K562 (cell line): ENCODE results near the gene ERGIC1. TPM values are rescaled to one million over a fixed set of nuclear protein-coding genes. Genes with fewer than 3 reads are reported as not detected.

ENCODE experiments used
- ATAC-seq: fragments of 200-7000 bp; cut with Tn5 transposase; 3 replicates; pipeline ENCODE4 v1.9.1; 2020; ENCODE audit warnings: moderate library complexity
- BruUV-seq: library from RNA; stranded (reverse); fragments of 400-500 nt; replicated peaks from 2 replicates; lab custom pipeline; 2021; lab: Mats Ljungman, UMichigan
- CTCF ChIA-PET: fragments of 300-600 bp; formaldehyde crosslinking; extraction: SDS; loops from one replicate; lab custom pipeline; 2021; ENCODE audit warnings: low intra/inter-chr PET ratio; lab: Yijun Ruan, JAX
- POLR2A ChIA-PET: fragments of 300-600, 350-650 bp; sonication (Branson Sonifier 250); formaldehyde crosslinking; extraction: SDS; loops from one replicate; lab custom pipeline; 2021; ENCODE audit warnings: antibody characterized with exemption, inconsistent platforms; lab: Yijun Ruan, JAX
- DNase-seq, 4 experiments: peaks; one replicate each; pipeline versions ENCODE4 v3.0.0 to v3.0.0-alpha.2; 2011 to 2018; ENCODE audit warnings: low spot score in 3 of 4, mixed read lengths in 3 of 4; ENCODE audit errors: extremely low read depth in 1 of 4
- FAIRE-seq: peaks from 2 replicates; lab custom pipeline; 2011; peaks lifted over from hg19 to GRCh38; lab: Jason Lieb, UNC
- H2AFZ ChIP-seq: 2 replicates; pipeline ENCODE4 v1.6.0; 2011; ENCODE audit warnings: low read depth, low read length, control low read depth, inconsistent platforms
- H3K27ac ChIP-seq: fragments of 200-600 bp; 3 replicates; pipeline ENCODE4 v1.8.0; 2011; ENCODE audit warnings: low read depth, mild to moderate bottlenecking, control low read depth, inconsistent platforms, low read length, moderate library complexity, mixed read lengths; ENCODE audit errors: extremely low read depth
- H3K27me3 ChIP-seq, 2 experiments: fragments of 300-600 bp in 1 of 2; 2 replicates in 1 of 2; 3 replicates in 1 of 2; pipeline versions ENCODE4 v1.6.0 to v1.8.0; 2011; ENCODE audit warnings: inconsistent platforms in 2 of 2, low read length in 2 of 2, mild to moderate bottlenecking in 1 of 2, mixed read lengths in 1 of 2, moderate library complexity in 1 of 2; ENCODE audit not compliant: control insufficient read depth in 2 of 2, insufficient read depth in 2 of 2
- H3K36me3 ChIP-seq: fragments of 300-600 bp; 3 replicates; pipeline ENCODE4 v1.8.0; 2011; ENCODE audit warnings: mild to moderate bottlenecking, low read length, inconsistent platforms; ENCODE audit not compliant: control insufficient read depth, insufficient read depth
- H3K4me1 ChIP-seq, 2 experiments: fragments of 200-600 bp in 1 of 2; replicated peaks in 1 of 2; 2 replicates in 1 of 2; 3 replicates in 1 of 2; pipeline versions ENCODE4 v1.5.1 to v1.8.0; 2011; ENCODE audit warnings: inconsistent platforms in 2 of 2, low read length in 2 of 2, mild to moderate bottlenecking in 1 of 2, mixed read lengths in 1 of 2, moderate library complexity in 1 of 2; ENCODE audit not compliant: control insufficient read depth in 2 of 2, insufficient read depth in 2 of 2
- H3K4me2 ChIP-seq: 2 replicates; pipeline ENCODE4 v1.6.1; 2011; ENCODE audit warnings: low read length, control low read depth, inconsistent platforms, mixed read lengths; ENCODE audit not compliant: insufficient read depth
- H3K4me3 ChIP-seq: fragments of 200-600 bp; sonication (generic), shearing (Covaris generic); 2 replicates; pipeline ENCODE4 v1.5.1; 2016; ENCODE audit warnings: control low read depth, inconsistent platforms
- H3K79me2 ChIP-seq: fragments of 200-600 bp; 3 replicates; pipeline ENCODE4 v1.8.0; 2011; ENCODE audit warnings: low read length, inconsistent platforms; ENCODE audit not compliant: control insufficient read depth, insufficient read depth
- H3K9ac ChIP-seq, 2 experiments: 2 replicates each; pipeline versions ENCODE4 v1.6.0 to v1.6.1; 2011; ENCODE audit warnings: low read depth in 2 of 2, low read length in 2 of 2, control low read depth in 1 of 2, inconsistent platforms in 1 of 2, mild to moderate bottlenecking in 1 of 2, mixed read lengths in 1 of 2; ENCODE audit not compliant: insufficient read depth in 1 of 2
- H3K9me1 ChIP-seq: one replicate; pipeline ENCODE4 v1.6.0; 2011; ENCODE audit warnings: inconsistent platforms, mild to moderate bottlenecking, low read length, moderate library complexity; ENCODE audit not compliant: control insufficient read depth, insufficient read depth
- H3K9me3 ChIP-seq: replicated peaks from 2 replicates; pipeline ENCODE4 v1.5.1; 2011; ENCODE audit warnings: low read depth, low read length, inconsistent platforms; ENCODE audit not compliant: control insufficient read depth, insufficient read depth
- H4K20me1 ChIP-seq: replicated peaks from 2 replicates; pipeline ENCODE4 v1.6.1; 2011; ENCODE audit warnings: low read length, inconsistent platforms, mixed read lengths; ENCODE audit not compliant: control insufficient read depth, insufficient read depth
- BCOR ChIP-seq: fragments of 450-650 bp; IDR thresholded peaks from 2 replicates; pipeline ENCODE4 v1.6.1; 2016
- CBX8 ChIP-seq: fragments of 200-600 bp; sonication (generic); IDR thresholded peaks from 2 replicates; pipeline ENCODE4 v1.6.1; 2012; ENCODE audit warnings: borderline replicate concordance, mixed run types, low read depth, mild to moderate bottlenecking, moderate library complexity, mixed read lengths, low read length, control low read depth, inconsistent platforms; ENCODE audit not compliant: poor library complexity, severe bottlenecking; ENCODE audit errors: extremely low read depth
- HDAC2 ChIP-seq: fragments of 450-650 bp; IDR thresholded peaks from 2 replicates; pipeline ENCODE4 v1.6.1; 2016; ENCODE audit warnings: mild to moderate bottlenecking
- KDM1A ChIP-seq, 2 experiments: fragments of 450-650 bp; IDR thresholded peaks; 2 replicates each; pipeline ENCODE4 v1.6.1; 2016; ENCODE audit warnings: mild to moderate bottlenecking in 2 of 2
- ZFP36 ChIP-seq: fragments of 150-350 bp; IDR thresholded peaks from 2 replicates; pipeline ENCODE4 v1.6.1; 2018; ENCODE audit warnings: low read length, low read depth; ENCODE audit not compliant: partially characterized antibody
- ZNF507 ChIP-seq: conservative IDR thresholded peaks from 2 replicates; pipeline ENCODE4 v1.6.1; 2017; ENCODE audit warnings: missing genetic modification characterization, missing compliant biosample characterization
- WGBS: fragments of 100-300 bp; shearing (Covaris generic); methylation state at CpG from one replicate; pipeline ENCODE4 v1.1.6; 2016; ENCODE audit warnings: low coverage, mixed read lengths; ENCODE audit not compliant: insufficient coverage; ENCODE audit errors: missing lambda C conversion rate; 5-methylcytosine and 5-hydroxymethylcytosine counted together
- in situ Hi-C: fragments of 300-500 bp; cut with MboI; formaldehyde crosslinking; loops from 4 replicates; pipeline ENCODE4 v1.15.0; 2018; ENCODE audit warnings: inconsistent platforms, mixed read lengths
- intact Hi-C: fragments of 100-400 bp; cut with micrococcal nuclease; formaldehyde crosslinking; loops from 2 replicates; pipeline ENCODE4 v1.14.2; 2022
- polyA plus RNA-seq, 8 experiments: library from polyadenylated mRNA; depleted of rRNA in 4 of 8; stranded (reverse) in 5 of 8; unstranded in 3 of 8; fragments of >200 nt; fragmentation: Nextera tagmentation in 2 of 8; fragmentation: Illumina TruSeq in 1 of 8; extraction: Ambion mirVana in 2 of 8; extraction: Trizol in 1 of 8; gene quantifications; 2 replicates each; pipeline versions ENCODE4 v1.2.1 to v1.2.3, GENCODE V29; 2011 to 2014; ENCODE audit warnings: inconsistent platforms in 1 of 8, missing spikeins in 1 of 8
- total RNA-seq, 7 experiments: library from RNA; depleted of rRNA in 6 of 7; stranded (reverse); fragments of >200 nt in 6 of 7; fragmentation: Illumina TruSeq in 2 of 7; extraction: Trizol in 2 of 7; gene quantifications; 2 replicates each; pipeline versions ENCODE4 v1.2.1 to v1.2.3, GENCODE V29; 2011 to 2021; ENCODE audit warnings: low replicate concordance in 1 of 7

Gene ERGIC1
- total and polyA plus RNA-seq, 9 of the 15 experiments (the other 6 are each of a cell fraction or from before 2014, with no cell fraction given), result 5.5 to 68.4 (median 36.4) TPM

DNA sequence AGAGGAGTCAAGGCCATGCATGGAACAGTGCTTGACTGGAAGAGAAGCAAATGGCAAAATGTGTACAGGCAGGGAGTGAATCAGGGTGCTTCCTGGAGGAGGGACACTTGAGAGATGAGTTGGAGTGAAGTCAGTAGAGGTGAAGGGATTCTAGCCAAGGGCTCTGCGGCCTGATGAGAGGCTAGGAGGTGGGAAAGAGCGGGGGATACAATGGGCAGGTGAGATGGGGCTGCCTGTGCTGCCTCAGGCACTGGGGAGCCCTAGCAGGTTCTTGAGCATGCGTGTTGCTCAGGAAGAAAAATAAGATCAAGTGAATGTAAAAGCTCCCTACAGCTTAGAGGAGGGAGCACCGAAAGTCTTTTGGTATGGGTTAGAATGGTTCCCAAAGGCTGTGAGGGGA is 22.3 kb downstream of the ERGIC1 start:
- FAIRE-seq, result no peak
- Histone ChIP-seq H2AFZ (no peak overlapping the region), H3K36me3 (peaks cover 4% of the 10 kb centered on the region; the same call in 2 of the 3 replicates), H3K4me2 (no peak overlapping the region), H3K79me2 (no peaks in the 10 kb centered on the region), H3K9me3 (no peaks in the 10 kb centered on the region), H3K27ac (no peak overlapping the region), H3K9me1 (no peaks in the 10 kb centered on the region), H3K9ac (no peak overlapping the region), H3K4me3 (no peak overlapping the region), H3K27me3 (no peaks in the 10 kb centered on the region), H3K4me1 (peaks cover 0 to 21% of the 10 kb centered on the region in 2 experiments; a peak in 2 of 5 replicates), H4K20me1 (peaks cover 18% of the 10 kb centered on the region)
- no TSS peak for BruUV-seq
- POLR2A ChIA-PET, result no interaction called here
- DNase-seq, result no peak
- CTCF ChIA-PET, result no interaction called here
- intact Hi-C loops (no loop called here), in situ Hi-C loops (no loop called here)
- no peak for ATAC-seq
- TF ChIP-seq BCOR (peak; percentile 69; the same call in 1 of the 2 replicates), ZNF507 (tag) (no peak), HDAC2 (0 out of 2 replicates have a peak, but pooled peaks have one; percentile 17), ZFP36 (peak; percentile 89), CBX8 (no peak), KDM1A (IDR thresholded peaks at IDR 0.05) (peak; percentile 40 to 42; a peak in 1 of 4 replicates)
- 86% methylated on average over 4 of the region's 4 CpGs for WGBS

DNA sequence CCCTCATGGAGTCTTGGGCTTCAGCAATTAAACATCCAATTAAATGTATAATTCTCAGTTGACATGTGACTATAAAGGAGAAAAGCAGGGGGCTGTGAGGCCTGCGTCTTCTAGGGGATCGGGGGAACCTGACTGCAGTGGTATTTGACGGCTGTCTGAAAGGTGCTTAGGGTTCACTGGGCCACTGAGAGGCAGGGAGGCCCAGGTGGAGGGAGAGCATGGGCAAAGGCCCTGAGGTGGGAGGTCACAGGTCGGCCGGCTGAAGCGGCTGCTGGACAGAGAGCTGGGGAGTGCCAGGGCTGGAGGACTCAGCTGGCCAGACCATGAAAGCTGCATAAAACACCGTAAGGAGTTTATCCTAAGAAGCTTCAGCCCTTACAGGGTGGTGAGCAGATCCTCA is 23.9 kb downstream of the ERGIC1 start:
- intact Hi-C loops (no loop called here), in situ Hi-C loops (no loop called here)
- CTCF ChIA-PET, result no interaction called here
- Histone ChIP-seq H3K9me1 (no peaks in the 10 kb centered on the region), H3K79me2 (no peaks in the 10 kb centered on the region), H2AFZ (no peak overlapping the region), H3K27me3 (no peaks in the 10 kb centered on the region), H3K9ac (peak overlapping the region in 1 of 2 experiments; percentile 20; a peak in 1 of 4 replicates), H3K36me3 (peaks cover 4% of the 10 kb centered on the region; the same call in 2 of the 3 replicates), H3K4me2 (no peak overlapping the region), H3K9me3 (no peaks in the 10 kb centered on the region), H3K27ac (no peak overlapping the region), H4K20me1 (peaks cover 12% of the 10 kb centered on the region), H3K4me1 (peaks cover 5 to 21% of the 10 kb centered on the region in 2 experiments; a peak in 3 of 5 replicates), H3K4me3 (no peak overlapping the region)
- FAIRE-seq, result no peak
- no TSS peak for BruUV-seq
- 88% methylated on average over 7 of the region's 7 CpGs for WGBS
- POLR2A ChIA-PET, result interaction anchor here (1.1 kb wide), 1 partner anchor 87 kb away, joined by 5 read pairs; the partner anchor contains the start of gene DUSP1
- ATAC-seq, result no peak
- no peak for DNase-seq
